ENCODE data around the gene FBXW8. TPM values are rescaled to one million over a fixed set of nuclear protein-coding genes. Genes with fewer than 3 reads are reported as not detected.
A peak's percentile ranks its signal among the peaks of the same experiment; 100 is the strongest.

The FBXW8 gene
- total RNA-seq, 4 donors from 2014 or later, result 4.2 to 5.6 (median 4.7) TPM

DNA sequence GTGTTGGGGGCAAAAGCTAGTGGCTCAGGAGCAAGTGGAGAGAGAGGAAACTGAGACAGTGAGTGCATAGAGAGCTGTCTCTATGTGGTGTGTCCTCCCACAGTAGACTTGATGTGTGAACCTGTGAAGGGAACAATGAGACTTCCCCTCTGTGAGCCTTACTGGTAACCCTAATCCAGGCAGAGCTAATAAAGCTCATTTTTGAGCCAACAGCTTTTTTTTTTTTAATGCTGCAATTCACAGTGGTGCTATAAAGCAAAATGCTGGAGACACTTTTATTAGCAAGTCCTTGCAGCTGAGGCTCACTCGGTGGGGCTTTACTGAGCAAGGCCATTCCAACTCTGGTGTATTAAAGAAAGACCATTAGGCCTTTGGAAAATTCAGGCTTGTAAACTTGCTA lies 26.9 kb downstream of the FBXW8 start:
- Histone ChIP-seq H3K4me3 (no peak overlapping the region), H3K9me3 (no peaks in the 10 kb centered on the region), H3K36me3 (no peaks in the 10 kb centered on the region), H3K4me1 (peaks cover 25 to 31% of the 10 kb centered on the region in 2 donors), H3K27ac (no peak overlapping the region), H3K27me3 (no peaks in the 10 kb centered on the region)
- ATAC-seq (peak in 1 of 2 donors; percentile 19), DNase-seq (no peak)
- intact Hi-C loops (cut with DNase I; ENCODE audit: low total_unique reads), result no loop called here
- in situ Hi-C loops (cut with MboI; ENCODE audit: low sequenced_read_pairs in 4 of 4), result no loop called here
- TF ChIP-seq CTCF (IDR thresholded peaks at IDR 0.05 in 4 of 5, conservative IDR thresholded peaks at IDR 0.05 in 1 of 5) (no peak), POLR2A (IDR thresholded peaks at IDR 0.05) (no peak)

DNA sequence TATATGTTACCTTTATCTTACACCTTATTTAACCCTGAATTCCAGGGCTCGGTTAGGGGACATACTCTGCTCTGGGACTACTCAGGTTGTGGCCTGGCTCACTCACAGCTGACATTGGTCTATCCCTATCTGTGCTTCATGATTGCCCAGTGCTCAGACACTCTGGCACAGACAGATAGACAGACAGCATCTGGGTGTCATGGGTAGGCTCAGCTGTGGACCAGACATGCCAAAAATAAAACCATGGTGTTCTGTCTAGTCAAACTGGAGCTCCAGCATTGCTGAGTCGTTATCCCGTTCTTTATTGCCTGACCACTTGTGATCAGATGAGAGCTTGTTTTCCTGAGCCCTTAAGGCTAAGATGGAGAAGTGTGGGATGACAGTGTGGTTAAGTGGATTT lies 29.0 kb downstream of the FBXW8 start:
- H3K9me3 ChIP-seq, result no peaks in the 10 kb centered on the region
- TF ChIP-seq CTCF (IDR thresholded peaks at IDR 0.05 in 4 of 5, conservative IDR thresholded peaks at IDR 0.05 in 1 of 5) (no peak), POLR2A (IDR thresholded peaks at IDR 0.05) (no peak)
- no peak for DNase-seq
- H3K36me3 ChIP-seq, result no peaks in the 10 kb centered on the region
- H3K4me3 ChIP-seq, result no peak overlapping the region
- intact Hi-C loops (cut with DNase I; ENCODE audit: low total_unique reads) (no loop called here), in situ Hi-C loops (cut with MboI; ENCODE audit: low sequenced_read_pairs in 4 of 4) (no loop called here)
- H3K27me3 ChIP-seq, result no peaks in the 10 kb centered on the region
- H3K27ac ChIP-seq, result no peak overlapping the region
- H3K4me1 ChIP-seq, result peaks cover 14 to 16% of the 10 kb centered on the region in 2 donors
- ATAC-seq, result no peak

DNA sequence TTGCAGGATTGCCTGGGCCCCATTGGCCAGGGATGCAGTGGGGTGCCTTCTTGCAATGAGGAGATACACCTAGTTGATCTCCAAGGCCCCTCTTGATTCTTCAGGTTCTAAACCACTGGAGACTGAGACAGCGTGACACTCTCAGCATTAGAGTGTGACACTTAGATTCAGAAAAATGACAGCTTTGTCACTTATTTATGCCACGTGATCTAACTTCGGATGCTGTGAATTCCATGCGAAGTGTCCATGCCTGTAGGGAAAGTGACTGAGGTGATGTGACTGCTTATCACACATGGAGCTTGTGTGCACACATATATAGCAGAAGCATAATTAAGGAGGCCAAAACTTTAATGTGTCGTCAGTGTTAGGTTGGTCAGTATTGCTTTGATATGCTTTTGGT lies 30.4 kb downstream of the FBXW8 start:
- Histone ChIP-seq H3K4me3 (no peak overlapping the region), H3K9me3 (no peaks in the 10 kb centered on the region), H3K36me3 (peaks cover 0 to 5% of the 10 kb centered on the region in 2 donors), H3K27me3 (no peaks in the 10 kb centered on the region), H3K4me1 (peaks cover 5 to 6% of the 10 kb centered on the region in 2 donors), H3K27ac (no peak overlapping the region)
- DNase-seq, result no peak
- no peak for TF ChIP-seq POLR2A (IDR thresholded peaks at IDR 0.05)
- TF ChIP-seq CTCF (IDR thresholded peaks at IDR 0.05 in 4 of 5, conservative IDR thresholded peaks at IDR 0.05 in 1 of 5), result no peak
- in situ Hi-C loops (cut with MboI; ENCODE audit: low sequenced_read_pairs in 4 of 4), result no loop called here
- ATAC-seq, result no peak
- intact Hi-C loops (cut with DNase I; ENCODE audit: low total_unique reads), result no loop called here

- intact Hi-C loops (cut with DNase I; ENCODE audit: low total_unique reads) (no loop called here), in situ Hi-C loops (cut with MboI; ENCODE audit: low sequenced_read_pairs in 4 of 4) (no loop called here)
- H3K27me3 ChIP-seq, result no peaks in the 10 kb centered on the region
- H3K4me3 ChIP-seq, result no peak overlapping the region
- no peaks in the 10 kb centered on the region for H3K9me3 ChIP-seq
- H3K27ac ChIP-seq, result no peak overlapping the region
- H3K36me3 ChIP-seq, result peaks cover 0 to 17% of the 10 kb centered on the region in 2 donors
- peak in 1 of 2 donors; percentile 79 for ATAC-seq
- DNase-seq, result no peak
- H3K4me1 ChIP-seq, result peaks cover 5 to 6% of the 10 kb centered on the region in 2 donors
- no peak for TF ChIP-seq POLR2A (IDR thresholded peaks at IDR 0.05)
- no peak for TF ChIP-seq CTCF (IDR thresholded peaks at IDR 0.05 in 4 of 5, conservative IDR thresholded peaks at IDR 0.05 in 1 of 5)
These were observed 32.9 kb downstream of the FBXW8 start for GRCh38 chr12:116943419-116944372.
